Measurements from ENCODE around the gene AKAP4. TPM values are rescaled to one million over a fixed set of nuclear protein-coding genes. Genes with fewer than 3 reads are reported as not detected.
A peak's percentile ranks its signal among the peaks of the same experiment; 100 is the strongest.

The AKAP4 gene
- total RNA-seq, 2 experiments from 2014 or later: not detected

GRCh38 chrX:50168241-50168687 is 32.5 kb downstream of the AKAP4 start:
- Mint-ChIP-seq H3K4me1 (peaks cover 11% of the 10 kb centered on the region), H3K9me3 (ENCODE audit: low read depth) (no peaks in the 10 kb centered on the region), H3K4me3 (no peak overlapping the region), H3K27ac (no peak overlapping the region), H3K27me3 (no peaks in the 10 kb centered on the region), H3K36me3 (ENCODE audit: low read depth) (no peaks in the 10 kb centered on the region)
- ChIA-PET POLR2A (no interaction called here), CTCF (no interaction called here)
- intact Hi-C loops (cut with DNase I, micrococcal nuclease): no loop called here
- peak; percentile 65 for ATAC-seq
- DNase-seq: no peak

GRCh38 chrX:50167366-50167765 is 33.4 kb downstream of the AKAP4 start:
- no peak overlapping the region for H3K27ac Mint-ChIP-seq
- CTCF ChIA-PET: no interaction called here
- no peaks in the 10 kb centered on the region for H3K36me3 Mint-ChIP-seq (ENCODE audit: low read depth)
- H3K4me1 Mint-ChIP-seq: peaks cover 11% of the 10 kb centered on the region
- POLR2A ChIA-PET: no interaction called here
- H3K4me3 Mint-ChIP-seq: no peak overlapping the region
- intact Hi-C loops (cut with DNase I, micrococcal nuclease): no loop called here
- no peak for DNase-seq
- H3K9me3 Mint-ChIP-seq (ENCODE audit: low read depth): no peaks in the 10 kb centered on the region
- no peaks in the 10 kb centered on the region for H3K27me3 Mint-ChIP-seq
- no peak for ATAC-seq

- intact Hi-C loops (cut with DNase I, micrococcal nuclease): no loop called here
- DNase-seq (no peak), ATAC-seq (no peak)
- POLR2A ChIA-PET: no interaction called here
- Mint-ChIP-seq H3K4me3 (no peak overlapping the region), H3K36me3 (ENCODE audit: low read depth) (no peaks in the 10 kb centered on the region), H3K27me3 (no peaks in the 10 kb centered on the region), H3K9me3 (ENCODE audit: low read depth) (no peaks in the 10 kb centered on the region), H3K4me1 (peaks cover 11% of the 10 kb centered on the region), H3K27ac (no peak overlapping the region)
- CTCF ChIA-PET: no interaction called here
Measured at GRCh38 chrX:50165727-50166126, 35.1 kb downstream of the AKAP4 start.

DNA sequence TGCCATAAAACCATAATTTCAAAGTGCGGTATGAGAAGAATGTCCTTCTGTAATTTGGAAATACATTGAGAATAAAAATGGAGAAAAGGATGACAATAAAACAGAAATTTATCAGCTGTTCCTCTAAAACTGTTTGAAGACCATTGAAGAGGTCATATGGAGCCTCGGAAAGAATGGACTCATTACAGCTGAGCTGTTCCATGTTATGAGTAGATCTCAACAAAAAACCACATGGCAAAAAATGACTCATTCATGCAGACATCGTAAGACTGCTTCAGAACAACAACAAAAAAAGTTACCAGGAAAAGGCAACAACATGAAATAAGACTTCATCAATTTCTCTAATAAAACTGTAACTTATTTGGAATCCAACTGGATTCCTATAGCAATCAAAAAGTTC is 39.7 kb downstream of the AKAP4 start:
- H3K4me3 Mint-ChIP-seq: no peak overlapping the region
- ATAC-seq (peak; percentile 36), DNase-seq (no peak)
- no peaks in the 10 kb centered on the region for H3K27me3 Mint-ChIP-seq
- CTCF ChIA-PET: no interaction called here
- H3K36me3 Mint-ChIP-seq (ENCODE audit: low read depth): no peaks in the 10 kb centered on the region
- H3K27ac Mint-ChIP-seq: no peak overlapping the region
- intact Hi-C loops (cut with DNase I, micrococcal nuclease): no loop called here
- POLR2A ChIA-PET: no interaction called here
- no peaks in the 10 kb centered on the region for H3K9me3 Mint-ChIP-seq (ENCODE audit: low read depth)
- H3K4me1 Mint-ChIP-seq: no peaks in the 10 kb centered on the region

DNA sequence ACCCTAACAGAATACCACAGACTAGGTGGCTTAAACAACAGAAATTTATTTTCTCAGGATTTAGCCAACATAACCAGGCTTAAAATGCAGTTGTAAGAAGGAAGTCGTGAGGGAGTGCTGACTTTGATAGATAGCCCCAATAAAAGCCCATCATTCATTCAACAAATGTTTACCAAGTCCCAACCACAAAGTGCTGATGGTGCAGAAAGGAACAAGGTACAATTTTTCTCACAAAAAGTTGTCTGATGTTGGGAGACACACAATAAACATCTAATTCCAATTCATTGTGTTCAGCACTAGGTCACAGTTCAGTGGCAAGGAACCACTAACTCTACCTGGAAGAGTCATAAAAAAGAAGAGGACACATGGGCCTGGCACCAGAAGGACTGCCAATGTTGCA is 42.2 kb downstream of the AKAP4 start:
- H3K9me3 Mint-ChIP-seq (ENCODE audit: low read depth): no peaks in the 10 kb centered on the region
- intact Hi-C loops (cut with DNase I, micrococcal nuclease): no loop called here
- H3K36me3 Mint-ChIP-seq (ENCODE audit: low read depth): no peaks in the 10 kb centered on the region
- H3K27ac Mint-ChIP-seq: no peak overlapping the region
- H3K4me3 Mint-ChIP-seq: no peak overlapping the region
- POLR2A ChIA-PET: no interaction called here
- no peak for ATAC-seq
- CTCF ChIA-PET: no interaction called here
- H3K4me1 Mint-ChIP-seq: no peaks in the 10 kb centered on the region
- no peak for DNase-seq
- H3K27me3 Mint-ChIP-seq: no peaks in the 10 kb centered on the region

GRCh38 chrX:50157545-50158135 is 43.2 kb downstream of the AKAP4 start:
- H3K36me3 Mint-ChIP-seq (ENCODE audit: low read depth): no peaks in the 10 kb centered on the region
- no peak overlapping the region for H3K4me3 Mint-ChIP-seq
- H3K4me1 Mint-ChIP-seq: no peaks in the 10 kb centered on the region
- no peak overlapping the region for H3K27ac Mint-ChIP-seq
- H3K27me3 Mint-ChIP-seq: no peaks in the 10 kb centered on the region
- POLR2A ChIA-PET: no interaction called here
- ATAC-seq (no peak), DNase-seq (no peak)
- intact Hi-C loops (cut with DNase I, micrococcal nuclease): no loop called here
- CTCF ChIA-PET: no interaction called here
- no peaks in the 10 kb centered on the region for H3K9me3 Mint-ChIP-seq (ENCODE audit: low read depth)

DNA sequence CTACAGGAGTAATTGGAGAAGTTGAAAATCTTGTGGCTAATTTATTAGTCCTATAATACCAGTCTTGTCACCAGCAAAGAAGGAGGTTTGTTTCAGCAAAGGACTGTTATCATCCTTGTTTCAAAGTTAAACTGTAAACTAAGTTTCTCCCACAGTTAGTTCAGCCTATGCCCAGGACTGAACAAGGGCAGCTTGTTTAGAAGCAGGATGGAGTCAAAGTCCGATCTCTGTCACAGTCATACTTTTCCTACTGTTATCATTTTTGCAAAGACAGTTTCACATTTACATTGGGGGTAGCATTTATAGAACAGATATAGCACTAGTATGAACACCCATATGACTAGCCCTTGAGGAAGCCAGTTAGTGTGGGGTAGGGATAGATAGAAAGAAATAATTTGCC is 46.4 kb downstream of the AKAP4 start:
- ATAC-seq: no peak
- POLR2A ChIA-PET: no interaction called here
- Mint-ChIP-seq H3K36me3 (ENCODE audit: low read depth) (no peaks in the 10 kb centered on the region), H3K4me3 (no peak overlapping the region), H3K4me1 (no peaks in the 10 kb centered on the region), H3K9me3 (ENCODE audit: low read depth) (no peaks in the 10 kb centered on the region), H3K27me3 (no peaks in the 10 kb centered on the region), H3K27ac (no peak overlapping the region)
- CTCF ChIA-PET: no interaction called here
- intact Hi-C loops (cut with DNase I, micrococcal nuclease): no loop called here
- no peak for DNase-seq

DNA sequence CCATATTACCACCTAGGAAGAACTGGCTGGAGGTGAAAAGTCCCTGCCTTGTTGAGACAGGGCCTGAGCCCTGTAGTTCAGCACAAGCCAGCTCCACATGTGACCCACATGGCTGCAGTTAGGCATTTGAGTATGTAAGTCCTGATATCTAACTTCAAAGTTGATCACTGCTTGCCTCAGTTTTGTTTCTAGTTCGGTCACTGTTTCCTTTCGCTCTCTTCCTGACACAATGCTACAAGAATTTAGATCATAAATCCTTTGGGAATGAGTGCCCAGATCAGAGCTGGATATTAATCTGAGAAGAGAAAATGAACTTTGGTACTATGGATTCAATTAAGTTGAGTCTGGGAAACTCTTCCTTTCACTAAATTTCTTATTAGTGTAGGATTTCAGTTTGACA is 48.4 kb downstream of the AKAP4 start:
- ChIA-PET CTCF (interaction anchor here (0.7 kb wide), 1 partner anchor 260 kb away, joined by 3 read pairs; no protein-coding TSS in a partner anchor), POLR2A (no interaction called here)
- no peaks in the 10 kb centered on the region for H3K9me3 Mint-ChIP-seq (ENCODE audit: low read depth)
- no peak overlapping the region for H3K4me3 Mint-ChIP-seq
- intact Hi-C loops (cut with DNase I, micrococcal nuclease): no loop called here
- H3K27me3 Mint-ChIP-seq: no peaks in the 10 kb centered on the region
- H3K36me3 Mint-ChIP-seq (ENCODE audit: low read depth): no peaks in the 10 kb centered on the region
- H3K27ac Mint-ChIP-seq: no peak overlapping the region
- no peaks in the 10 kb centered on the region for H3K4me1 Mint-ChIP-seq
- no peak for DNase-seq
- no peak for ATAC-seq

DNA sequence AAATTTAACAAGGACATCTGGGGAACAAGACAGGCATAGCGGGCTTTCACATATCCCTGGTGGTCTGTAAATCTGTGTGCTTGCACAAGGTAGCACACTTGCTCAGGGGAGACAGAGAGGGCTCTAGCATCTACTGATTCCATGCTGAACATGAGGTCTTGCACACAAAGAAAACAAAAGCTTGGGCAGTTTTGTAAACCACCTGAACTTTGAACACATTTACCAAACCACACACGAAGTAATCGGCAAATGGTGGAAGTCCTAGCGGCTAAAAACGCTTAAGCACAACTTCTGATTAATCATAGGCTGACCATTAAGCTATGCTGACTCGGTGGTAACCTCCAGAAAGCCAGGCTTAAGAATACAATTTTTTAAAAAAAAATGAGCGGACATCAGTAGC is 52.8 kb downstream of the AKAP4 start:
- H3K27me3 Mint-ChIP-seq: no peaks in the 10 kb centered on the region
- H3K9me3 Mint-ChIP-seq (ENCODE audit: low read depth): no peaks in the 10 kb centered on the region
- POLR2A ChIA-PET: no interaction called here

More for the DNA sequence above, 52.8 kb downstream of the AKAP4 start:
- ATAC-seq (no peak), DNase-seq (no peak)
- CTCF ChIA-PET: interaction anchor here (0.6 kb wide), 1 partner anchor 11 kb away, joined by 3 read pairs; no protein-coding TSS in a partner anchor
- Mint-ChIP-seq H3K4me1 (no peaks in the 10 kb centered on the region), H3K27ac (no peak overlapping the region), H3K4me3 (no peak overlapping the region), H3K36me3 (ENCODE audit: low read depth) (no peaks in the 10 kb centered on the region)
- intact Hi-C loops (cut with DNase I, micrococcal nuclease): no loop called here

Other genes with a start within 250 kb of the AKAP4 start
- gene CCNB3, start 3.8 kb upstream of the AKAP4 start, total RNA-seq: under 1 TPM; 0.25 to 0.43 TPM

Measured in activated CD4-positive, alpha-beta T cell treated with anti-CD3 and anti-CD28 coated beads for 36 hours (primary cell).